ENCODE data around the gene RNF157. TPM values are rescaled to one million over a fixed set of nuclear protein-coding genes. Genes with fewer than 3 reads are reported as not detected.
A peak's percentile ranks its signal among the peaks of the same experiment; 100 is the strongest.
"Not testable (repeated sequence)": the region's sequence is repeated elsewhere in the genome, so short reads cannot be mapped to it uniquely, and the experiment has no call there.

RNF157 gene
- total and polyA plus RNA-seq, 12 donors: 2.3 to 6.1 (median 4.5) TPM

DNA sequence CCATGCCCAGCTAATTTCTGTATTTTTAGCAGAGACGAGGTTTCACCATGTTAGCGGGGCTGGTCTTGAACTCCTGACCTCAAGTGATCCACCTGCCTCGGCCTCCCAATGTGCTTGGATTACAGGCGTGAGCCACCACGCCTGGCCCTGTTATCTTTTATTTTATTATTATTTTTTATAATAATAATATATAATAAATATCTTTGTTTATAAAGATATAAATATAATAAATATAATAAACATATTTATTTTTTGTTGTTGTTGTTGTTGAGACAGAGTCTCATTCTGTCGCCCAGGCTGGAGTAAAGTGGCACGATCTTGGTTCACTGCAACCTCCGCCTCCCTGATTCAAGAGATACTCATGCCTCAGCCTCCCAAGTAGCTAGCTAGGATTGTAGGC is 7.0 kb upstream of the RNF157 start:
- Histone ChIP-seq H3K27ac (no peak overlapping the region), H3K4me1 (replicated peaks in 1 of 2) (peaks cover 0 to 9% of the 10 kb centered on the region in 2 donors), H3K4me3 (no peak overlapping the region), H3K9me3 (replicated peaks in 1 of 3) (no peaks in the 10 kb centered on the region), H3K27me3 (no peaks in the 10 kb centered on the region), H3K36me3 (replicated peaks in 1 of 2) (no peaks in the 10 kb centered on the region)
- TF ChIP-seq, protein P1, sequence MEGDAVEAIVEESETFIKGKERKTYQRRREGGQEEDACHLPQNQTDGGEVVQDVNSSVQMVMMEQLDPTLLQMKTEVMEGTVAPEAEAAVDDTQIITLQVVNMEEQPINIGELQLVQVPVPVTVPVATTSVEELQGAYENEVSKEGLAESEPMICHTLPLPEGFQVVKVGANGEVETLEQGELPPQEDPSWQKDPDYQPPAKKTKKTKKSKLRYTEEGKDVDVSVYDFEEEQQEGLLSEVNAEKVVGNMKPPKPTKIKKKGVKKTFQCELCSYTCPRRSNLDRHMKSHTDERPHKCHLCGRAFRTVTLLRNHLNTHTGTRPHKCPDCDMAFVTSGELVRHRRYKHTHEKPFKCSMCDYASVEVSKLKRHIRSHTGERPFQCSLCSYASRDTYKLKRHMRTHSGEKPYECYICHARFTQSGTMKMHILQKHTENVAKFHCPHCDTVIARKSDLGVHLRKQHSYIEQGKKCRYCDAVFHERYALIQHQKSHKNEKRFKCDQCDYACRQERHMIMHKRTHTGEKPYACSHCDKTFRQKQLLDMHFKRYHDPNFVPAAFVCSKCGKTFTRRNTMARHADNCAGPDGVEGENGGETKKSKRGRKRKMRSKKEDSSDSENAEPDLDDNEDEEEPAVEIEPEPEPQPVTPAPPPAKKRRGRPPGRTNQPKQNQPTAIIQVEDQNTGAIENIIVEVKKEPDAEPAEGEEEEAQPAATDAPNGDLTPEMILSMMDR (IDR thresholded peaks at IDR 0.05): no peak
- no peak for TF ChIP-seq POLR2A (IDR thresholded peaks at IDR 0.05)
- intact Hi-C loops (cut with DNase I): no loop called here
- 78 to 89% (median 84%) methylated on average over 8 of the region's 8 CpGs for WGBS, 4 donors
- peak in 1 of 7 donors; percentile 24 for DNase-seq

DNA sequence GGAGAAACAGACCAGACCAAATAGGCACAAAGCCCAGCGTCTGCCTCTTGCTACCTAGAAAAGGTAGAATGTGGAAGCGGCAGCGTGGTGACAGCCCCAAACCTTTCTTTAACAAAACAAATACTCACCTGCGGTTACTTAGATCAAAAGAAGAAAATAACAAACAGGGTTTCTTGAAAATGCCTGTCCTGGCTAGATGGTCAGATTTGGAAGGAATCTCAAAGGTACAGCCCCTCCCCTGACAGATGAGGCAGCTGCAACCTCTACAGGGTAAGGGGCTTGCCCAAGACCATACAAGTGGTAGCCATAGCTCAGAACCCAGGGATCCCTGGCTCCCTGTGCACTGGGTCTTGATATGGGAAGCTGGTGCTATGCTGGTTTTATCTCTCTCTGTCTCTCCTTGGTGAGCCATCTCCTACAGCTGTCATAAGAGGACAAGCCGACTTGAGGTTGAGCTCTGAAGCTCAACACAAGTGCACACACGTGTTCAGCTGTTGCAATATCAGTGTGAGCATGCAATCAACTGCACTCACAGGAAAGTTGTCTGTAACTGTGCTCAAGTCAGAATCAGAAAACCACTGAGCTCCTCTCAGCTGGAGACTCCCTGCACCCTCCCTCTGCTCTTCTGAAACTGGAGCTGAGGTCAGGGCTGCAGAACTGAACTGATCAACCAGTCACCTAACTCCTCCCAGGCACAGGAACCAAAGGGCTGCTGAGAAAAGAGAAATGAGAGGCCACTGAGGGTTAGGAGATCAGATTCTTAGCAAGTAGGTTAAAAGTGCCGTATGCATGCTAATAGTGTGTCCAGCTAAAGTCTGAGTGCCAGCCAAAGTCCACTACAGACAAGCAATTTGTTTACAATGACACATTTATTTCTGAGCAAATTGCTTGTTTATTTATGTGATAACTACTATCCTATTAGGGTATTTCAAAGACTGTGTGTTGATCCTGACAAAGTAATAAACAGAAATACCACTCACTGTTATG is 6.1 kb upstream of the RNF157 start:
- Histone ChIP-seq H3K36me3 (replicated peaks in 1 of 2) (no peaks in the 10 kb centered on the region), H3K4me1 (replicated peaks in 1 of 2) (peaks cover 0 to 12% of the 10 kb centered on the region in 2 donors), H3K4me3 (no peak overlapping the region), H3K27me3 (no peaks in the 10 kb centered on the region), H3K9me3 (replicated peaks in 1 of 3) (no peaks in the 10 kb centered on the region), H3K27ac (no peak overlapping the region)
- TF ChIP-seq, protein P1 (IDR thresholded peaks at IDR 0.05): no peak
- TF ChIP-seq POLR2A (IDR thresholded peaks at IDR 0.05): no peak
- intact Hi-C loops (cut with DNase I): no loop called here
- DNase-seq: peak in 1 of 7 donors; percentile 44
- WGBS, 4 donors: 62 to 75% (median 64%) methylated on average over 6 to 7 of the region's 7 CpGs

DNA sequence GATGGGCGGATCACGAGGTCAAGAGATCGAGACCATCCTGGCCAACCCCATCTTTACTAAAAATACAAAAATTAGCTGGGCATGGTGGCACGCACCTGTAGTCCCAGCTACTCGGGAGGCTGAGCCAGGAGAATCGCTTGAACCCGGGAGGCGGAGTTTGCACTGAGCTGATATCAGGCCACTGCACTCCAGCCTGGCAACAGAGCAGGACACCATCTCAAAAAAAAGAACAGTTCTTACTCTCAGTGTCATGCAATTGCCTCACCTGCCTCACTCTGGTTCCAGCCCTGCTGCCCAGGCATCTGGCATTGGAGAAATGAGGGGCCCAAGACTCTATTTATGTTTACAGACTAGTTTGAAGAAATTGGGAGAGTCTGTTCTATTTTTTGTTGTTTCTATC is 4.4 kb upstream of the RNF157 start:
- peak in 1 of 7 donors; percentile 17 for DNase-seq
- peaks cover 9 to 21% of the 10 kb centered on the region in 2 donors for H3K4me1 ChIP-seq (replicated peaks in 1 of 2)
- 82 to 96% (median 90%) methylated on average over 6 to 8 of the region's 8 CpGs for WGBS, 4 donors
- intact Hi-C loops (cut with DNase I); H3K27ac ChIP-seq; H3K27me3 ChIP-seq; H3K4me3 ChIP-seq; H3K9me3 ChIP-seq (replicated peaks in 1 of 3); H3K36me3 ChIP-seq (replicated peaks in 1 of 2): not testable (repeated sequence)

DNA sequence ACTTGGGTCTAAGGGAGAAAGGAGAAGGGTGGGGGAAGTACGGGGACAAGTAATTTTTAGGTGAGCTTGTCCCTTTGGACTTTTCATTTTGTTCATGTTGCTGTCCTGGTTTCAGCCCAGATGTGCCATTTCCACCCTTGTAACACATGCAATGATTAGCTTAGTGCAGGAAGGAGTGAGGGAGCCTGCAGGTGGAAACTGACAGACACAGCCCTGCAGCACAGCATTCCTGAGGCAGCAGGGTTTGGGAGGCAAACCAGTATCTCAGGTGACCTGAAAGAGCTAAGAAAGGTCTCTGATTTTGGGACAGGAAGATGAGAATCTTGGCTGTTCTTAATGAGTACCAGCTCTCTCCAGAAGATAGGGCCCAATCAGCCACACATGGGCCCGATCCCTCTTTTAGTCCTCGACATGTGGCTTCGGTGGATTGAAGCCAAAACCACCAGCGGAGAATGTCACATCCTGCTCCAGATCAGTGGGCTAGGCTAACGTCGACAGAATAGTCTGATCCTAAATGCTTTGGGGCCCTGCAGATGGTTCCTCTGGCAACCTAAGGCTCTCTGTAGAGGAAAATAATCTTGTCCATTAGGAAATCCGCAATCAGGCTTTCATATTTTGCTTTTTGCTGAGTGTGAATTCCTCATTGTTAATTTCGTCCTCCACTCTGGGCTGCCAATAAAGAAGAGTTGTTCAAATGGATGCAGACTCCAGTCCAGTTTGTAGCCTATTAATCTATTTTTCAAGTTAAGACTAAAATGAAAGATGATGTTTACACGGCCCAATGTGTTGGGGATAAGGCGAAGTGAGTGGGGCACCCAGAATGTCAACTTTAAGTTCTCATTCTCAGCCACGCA is 3.8 kb upstream of the RNF157 start:
- Histone ChIP-seq H3K9me3 (replicated peaks in 1 of 3) (no peaks in the 10 kb centered on the region), H3K27me3 (no peaks in the 10 kb centered on the region), H3K4me1 (replicated peaks in 1 of 2) (peaks cover 11 to 24% of the 10 kb centered on the region in 2 donors), H3K36me3 (replicated peaks in 1 of 2) (no peaks in the 10 kb centered on the region), H3K4me3 (no peak overlapping the region), H3K27ac (no peak overlapping the region)
- no peak for TF ChIP-seq POLR2A (IDR thresholded peaks at IDR 0.05)
- TF ChIP-seq, protein P1 (IDR thresholded peaks at IDR 0.05): no peak
- DNase-seq: peak in 1 of 7 donors; percentile 50
- intact Hi-C loops (cut with DNase I): no loop called here
- 65 to 75% (median 72%) methylated on average over 11 to 12 of the region's 12 CpGs for WGBS, 4 donors

Data from adrenal gland (tissue), 12 donors.